GM12873 (cell line): ENCODE measurements around the gene PRKAR1B.

Experiments used
- CTCF ChIP-seq: IDR thresholded peaks from 2 replicates; pipeline ENCODE4 v1.5.1; 2012; ENCODE audit warnings: low read depth, mild to moderate bottlenecking, moderate library complexity, low read length, control low read depth; ENCODE audit not compliant: insufficient read depth; ENCODE audit errors: missing control alignments

The PRKAR1B gene

GRCh38 chr7:574661-575395, 152.3 kb downstream of the PRKAR1B start:
- TF ChIP-seq CTCF = no peak

GRCh38 chr7:573933-574381, 153.1 kb downstream of the PRKAR1B start:
- TF ChIP-seq CTCF = no peak

GRCh38 chr7:573269-573932, 153.7 kb downstream of the PRKAR1B start:
- no peak for TF ChIP-seq CTCF

- TF ChIP-seq CTCF = no peak
Observed at GRCh38 chr7:572416-573268, 154.4 kb downstream of the PRKAR1B start.

- no peak for TF ChIP-seq CTCF
Observed at GRCh38 chr7:571718-572415, 155.2 kb downstream of the PRKAR1B start.

- TF ChIP-seq CTCF = no peak
Observed at GRCh38 chr7:571096-571717, 155.9 kb downstream of the PRKAR1B start.

GRCh38 chr7:570801-571070, 156.3 kb downstream of the PRKAR1B start:
- TF ChIP-seq CTCF = no peak
